ENCODE results near the gene NPAS4. TPM values are rescaled to one million over a fixed set of nuclear protein-coding genes. Genes with fewer than 3 reads are reported as not detected.

The NPAS4 gene
- not detected in 2 replicates for total RNA-seq

DNA sequence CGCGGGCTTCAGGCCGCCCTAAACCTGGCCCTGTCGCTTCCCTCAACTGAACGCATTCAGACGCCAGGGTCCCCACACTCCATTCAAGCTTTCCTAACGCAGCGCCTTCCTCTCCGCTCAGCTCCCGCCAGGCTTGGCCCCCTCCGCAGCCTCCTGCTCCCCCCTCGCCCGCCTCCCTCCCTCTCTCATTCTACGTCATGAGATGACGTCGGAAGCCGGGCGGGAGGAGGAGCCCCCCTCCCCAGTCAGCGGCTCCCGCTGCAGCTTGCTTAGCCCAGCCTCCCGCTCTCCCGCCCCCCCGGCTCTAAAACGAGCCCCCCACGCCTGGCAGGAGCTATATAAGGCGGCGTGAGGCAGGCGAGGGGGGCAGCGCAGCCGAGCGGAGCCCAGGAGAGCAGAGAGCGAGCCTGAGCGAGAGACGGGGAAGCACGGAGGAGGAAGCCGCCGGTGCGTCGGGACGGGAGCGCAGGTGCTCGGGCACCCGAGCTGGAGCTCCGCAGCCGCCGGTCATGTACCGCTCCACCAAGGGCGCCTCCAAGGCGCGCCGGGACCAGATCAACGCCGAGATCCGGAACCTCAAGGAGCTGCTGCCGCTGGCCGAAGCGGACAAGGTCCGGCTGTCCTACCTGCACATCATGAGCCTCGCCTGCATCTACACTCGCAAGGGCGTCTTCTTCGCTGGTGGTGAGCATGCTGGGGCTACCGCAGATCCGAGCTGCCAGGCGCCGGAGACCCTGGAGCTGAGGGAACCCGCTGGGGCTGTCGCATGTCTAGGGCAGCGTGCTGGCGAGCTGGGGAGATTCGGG, at the start of gene NPAS4:
NPAS4 (plus strand) TSS at position 365 of the 806 bp plus-strand sequence; CDS start at position 510, 145 bp downstream.

DNA sequence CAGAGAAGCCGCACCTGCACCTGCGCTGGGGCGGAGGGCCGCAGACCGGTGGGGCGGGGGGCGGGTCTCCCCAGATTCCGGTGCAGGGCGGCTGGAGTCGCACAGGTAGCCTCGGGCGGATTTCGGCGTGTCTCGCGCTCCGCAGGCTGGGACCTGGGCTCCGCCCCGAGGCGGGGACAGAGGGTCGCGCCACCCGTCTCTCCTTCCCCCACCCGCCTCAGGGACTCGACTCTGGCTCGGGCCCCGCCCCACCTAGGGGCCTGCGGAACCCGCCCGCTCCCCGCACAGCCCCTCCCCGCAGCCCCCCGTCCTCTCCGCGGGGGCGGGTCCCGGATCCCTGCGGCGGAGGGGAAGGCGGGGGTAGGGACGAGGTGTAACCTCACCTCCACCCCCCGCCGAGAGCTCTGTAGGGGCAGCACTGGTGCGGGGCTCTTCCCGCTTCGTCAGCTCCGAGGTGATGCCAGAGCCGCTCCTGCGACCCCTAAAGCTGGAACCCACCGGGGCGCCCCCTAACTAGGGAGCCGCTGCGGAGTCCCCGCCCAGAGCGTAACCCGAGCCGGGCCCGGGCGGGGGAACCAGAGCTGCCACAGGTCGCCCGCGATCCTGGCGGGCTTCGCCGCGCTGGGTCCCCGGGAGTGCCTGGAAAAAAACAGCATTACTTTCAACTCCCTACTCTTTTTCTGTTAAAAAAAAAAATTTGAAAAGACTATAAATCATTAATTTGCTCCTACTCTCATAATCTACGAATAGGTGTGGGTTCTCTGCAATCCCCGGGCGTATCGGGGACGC, 49.0 kb upstream of the NPAS4 start, which contains the start of gene SLC29A2:
SLC29A2 (minus strand) TSS at position 134 of the 789 bp plus-strand sequence. CDS start 169 bp downstream, outside the sequence.

DNA sequence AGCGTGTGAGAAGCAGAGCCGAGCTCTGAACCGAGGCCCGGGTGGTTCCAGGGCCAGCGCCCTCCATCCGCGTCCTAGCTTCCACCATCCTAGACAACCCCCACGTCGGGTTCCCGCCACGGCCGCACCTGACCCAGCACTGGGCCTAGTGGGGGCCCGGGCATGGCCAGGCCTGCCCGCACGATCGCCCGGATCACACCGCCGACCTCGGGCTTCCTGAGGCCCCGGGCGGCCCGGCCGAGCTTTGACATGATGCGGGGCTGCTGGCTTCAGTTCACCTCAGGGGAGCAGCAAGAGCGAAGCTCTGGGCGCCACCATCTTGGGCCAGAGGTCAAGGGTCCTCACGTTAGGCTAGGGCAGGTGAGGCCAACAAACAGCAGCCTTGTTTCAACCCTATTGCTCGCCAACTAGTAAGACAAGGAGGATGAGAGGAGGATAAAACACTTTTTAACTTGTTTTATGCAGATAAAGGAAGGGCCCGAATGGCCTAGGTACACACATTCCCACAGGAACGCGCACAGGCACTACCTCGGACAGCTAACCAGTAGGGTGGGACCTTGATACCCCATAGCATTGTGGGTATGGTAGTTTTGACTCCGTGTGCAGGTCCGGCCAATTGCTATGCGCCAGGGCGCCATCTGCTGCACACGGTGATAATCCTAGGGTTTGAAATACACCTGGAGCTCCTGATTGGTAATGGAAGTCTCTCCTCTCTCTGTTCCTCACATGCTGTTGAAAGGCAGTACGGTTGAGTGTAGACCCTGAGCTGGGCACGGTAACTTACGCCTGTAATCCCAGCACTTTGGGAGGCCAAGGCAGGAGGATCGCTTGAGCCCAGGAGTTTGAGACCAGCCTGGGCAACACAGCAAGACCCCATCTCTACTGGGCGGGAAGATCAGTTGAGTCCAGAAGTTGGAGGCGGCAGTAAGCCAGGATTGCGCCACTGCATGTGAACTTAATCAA, 17.9 kb downstream of the NPAS4 start, which contains the start of gene MRPL11:
MRPL11 (minus strand) TSS at position 345 of the 963 bp plus-strand sequence; CDS start at position 251, 94 bp downstream.

DNA sequence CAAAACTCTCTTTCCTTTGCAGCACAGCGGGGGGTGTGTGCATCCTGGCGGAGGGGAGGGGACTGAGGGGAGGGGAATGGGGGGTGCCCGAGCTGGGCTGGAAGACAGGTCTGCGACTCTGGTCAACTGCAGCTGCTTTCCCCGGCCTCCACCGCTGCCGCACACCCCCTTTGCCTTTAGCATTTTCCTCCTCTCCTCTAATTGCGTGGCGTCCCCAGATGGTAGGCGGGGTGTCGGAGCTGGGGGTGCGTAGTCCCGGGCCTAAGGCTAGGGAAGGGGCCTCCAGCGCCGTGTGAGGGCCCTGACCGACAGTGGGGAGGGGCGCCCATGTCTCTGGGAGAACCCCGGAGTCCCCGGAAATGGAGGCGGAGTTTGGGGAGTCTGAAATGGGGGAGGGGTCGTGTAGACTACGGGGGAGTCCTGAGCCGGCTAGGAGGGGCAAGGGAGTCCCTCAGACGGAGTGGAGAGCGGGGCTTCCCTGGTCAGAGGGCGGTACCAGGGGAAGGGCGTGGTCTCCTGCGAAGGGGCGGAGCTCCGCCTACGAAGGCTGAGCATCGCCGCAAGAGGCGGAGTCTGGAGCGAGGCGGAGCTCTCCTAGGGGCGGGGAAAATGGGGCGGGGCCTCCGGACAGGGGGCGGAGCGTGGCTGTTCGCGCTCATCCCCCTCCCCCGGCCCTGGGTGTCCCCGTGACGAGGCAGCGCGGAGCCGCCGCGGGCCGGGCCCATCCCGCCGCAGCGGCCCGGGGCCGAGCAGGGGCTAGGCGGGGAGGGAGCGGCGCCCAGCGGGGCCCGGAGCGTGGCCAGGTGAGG, 45.6 kb downstream of the NPAS4 start, which contains the start of gene PELI3:
PELI3 (plus strand) TSS at position 681 of the 809 bp plus-strand sequence. CDS start 1,224 bp downstream, outside the sequence.

Other genes with a start within 250 kb of the NPAS4 start
- gene KLC2, start 163.3 kb upstream of the NPAS4 start, total RNA-seq: 18.5 and 21.2 TPM in 2 replicates
- gene RAB1B, start 152.4 kb upstream of the NPAS4 start, total RNA-seq: 59.3 and 68.8 TPM in 2 replicates
- gene CNIH2, start 142.9 kb upstream of the NPAS4 start, total RNA-seq: not detected in 2 replicates
- 189 and 200 TPM in 2 replicates for gene YIF1A, start 131.9 kb upstream of the NPAS4 start, total RNA-seq
- gene TMEM151A, start 129.1 kb upstream of the NPAS4 start, total RNA-seq: not detected in 2 replicates
- 0.24 TPM in 1 of 2 replicates, not detected in the other for gene CD248, start 104.0 kb upstream of the NPAS4 start, total RNA-seq
- gene RIN1, start 84.6 kb upstream of the NPAS4 start, total RNA-seq: 33.3 and 64.2 TPM in 2 replicates
- gene BRMS1, start 75.9 kb upstream of the NPAS4 start, total RNA-seq: 69.1 and 82.4 TPM in 2 replicates
- 11.6 and 35.0 TPM in 2 replicates for gene B4GAT1, start 73.4 kb upstream of the NPAS4 start, total RNA-seq
- gene SLC29A2, start 49.3 kb upstream of the NPAS4 start, total RNA-seq: 2.2 and 3.2 TPM in 2 replicates
- gene MRPL11, start 17.8 kb downstream of the NPAS4 start, total RNA-seq: 34.9 and 53.7 TPM in 2 replicates
- 16.1 and 17.7 TPM in 2 replicates for gene PELI3, start 45.9 kb downstream of the NPAS4 start, total RNA-seq
- gene DPP3, start 59.4 kb downstream of the NPAS4 start, total RNA-seq: 54.4 and 85.1 TPM in 2 replicates
- 13.0 and 16.4 TPM in 2 replicates for gene BBS1, start 89.6 kb downstream of the NPAS4 start, total RNA-seq
- 17.7 and 22.9 TPM in 2 replicates for gene ZDHHC24, start 125.0 kb downstream of the NPAS4 start, total RNA-seq
- gene ACTN3, start 125.9 kb downstream of the NPAS4 start, total RNA-seq: not detected in 2 replicates
- 3.2 and 15.9 TPM in 2 replicates for gene CTSF, start 147.6 kb downstream of the NPAS4 start, total RNA-seq
- 0.48 TPM in 1 of 2 replicates, not detected in the other for gene CCDC87, start 172.0 kb downstream of the NPAS4 start, total RNA-seq
- 23.9 and 26.5 TPM in 2 replicates for gene CCS, start 172.2 kb downstream of the NPAS4 start, total RNA-seq
- 8.1 and 10.4 TPM in 2 replicates for gene RBM14, start 195.6 kb downstream of the NPAS4 start, total RNA-seq
- 79.5 and 91.1 TPM in 2 replicates for gene RBM4, start 217.7 kb downstream of the NPAS4 start, total RNA-seq

Measured in tracheal epithelial cell (primary cell).